Kidney epithelial cell (primary cell): ENCODE results near the gene SMPD4. TPM values are rescaled to one million over a fixed set of nuclear protein-coding genes. Genes with fewer than 3 reads are reported as not detected.
"Not testable (repeated sequence)": the region's sequence is repeated elsewhere in the genome, so short reads cannot be mapped to it uniquely, and the experiment has no call there.

ENCODE experiments used
- DNase-seq: peaks from one replicate; pipeline ENCODE4 v3.0.0-alpha.2; 2010; ENCODE audit warnings: low read depth
- H3K27me3 ChIP-seq: 2 replicates; pipeline ENCODE4 v1.6.0; 2011; ENCODE audit warnings: low read length; ENCODE audit not compliant: control insufficient read depth, insufficient read depth
- H3K36me3 ChIP-seq: 2 replicates; pipeline ENCODE4 v1.5.1; 2011; ENCODE audit warnings: low read length; ENCODE audit not compliant: control insufficient read depth, insufficient read depth
- H3K4me3 ChIP-seq: 2 replicates; pipeline ENCODE4 v1.5.1; 2011; ENCODE audit warnings: low read depth, mild to moderate bottlenecking, control low read depth, low read length
- CTCF ChIP-seq: IDR thresholded peaks from 2 replicates; pipeline ENCODE4 v1.5.1; 2011; ENCODE audit warnings: mild to moderate bottlenecking, moderate library complexity, low read length, control low read depth, inconsistent platforms; ENCODE audit not compliant: insufficient read depth, poor library complexity, severe bottlenecking
- total RNA-seq: library from RNA; depleted of rRNA; stranded (reverse); fragments of >200 nt; gene quantifications from 2 replicates; pipeline ENCODE4 v1.2.3, GENCODE V29; 2015

Gene SMPD4
- total RNA-seq, 1 donor from 2014 or later, result 52.8 TPM

GRCh38 chr2:130137118-130137517, 44.3 kb downstream of the SMPD4 start:
- DNase-seq, H3K36me3 ChIP-seq, H3K27me3 ChIP-seq, H3K4me3 ChIP-seq: not testable (repeated sequence)

- H3K36me3 ChIP-seq, DNase-seq, H3K4me3 ChIP-seq, H3K27me3 ChIP-seq: not testable (repeated sequence)
Observed at GRCh38 chr2:130136546-130136945, 44.9 kb downstream of the SMPD4 start.

GRCh38 chr2:130135692-130136541, 45.5 kb downstream of the SMPD4 start:
- Histone ChIP-seq H3K36me3 (no peaks in the 10 kb centered on the region), H3K27me3 (no peaks in the 10 kb centered on the region), H3K4me3 (no peak overlapping the region)
- DNase-seq, result no peak
- no peak for TF ChIP-seq CTCF

- not testable (repeated sequence) for H3K27me3 ChIP-seq, DNase-seq, H3K4me3 ChIP-seq, H3K36me3 ChIP-seq
Observed at GRCh38 chr2:130129120-130129829, 52.1 kb downstream of the SMPD4 start, which contains the start of gene POTEF. Gene POTEF, minus strand, starts transcription at chr2:130129222. Its CDS starts 8,707 bp downstream, at chr2:130120515.

- H3K4me3 ChIP-seq, H3K27me3 ChIP-seq, DNase-seq, H3K36me3 ChIP-seq: not testable (repeated sequence)
Observed at GRCh38 chr2:130128464-130128863, 52.9 kb downstream of the SMPD4 start.

GRCh38 chr2:130127726-130128125, 53.7 kb downstream of the SMPD4 start:
- H3K4me3 ChIP-seq, DNase-seq, H3K36me3 ChIP-seq, H3K27me3 ChIP-seq: not testable (repeated sequence)

GRCh38 chr2:130120924-130121323, 60.5 kb downstream of the SMPD4 start:
- not testable (repeated sequence) for H3K27me3 ChIP-seq, H3K4me3 ChIP-seq, DNase-seq, H3K36me3 ChIP-seq

GRCh38 chr2:130102597-130103363, 78.6 kb downstream of the SMPD4 start:
- not testable (repeated sequence) for H3K36me3 ChIP-seq, H3K4me3 ChIP-seq, DNase-seq, H3K27me3 ChIP-seq

Other genes with a start within 250 kb of the SMPD4 start
- 0.04 and 0.34 TPM in 2 replicates for gene RAB6C, start 201.9 kb downstream of the SMPD4 start, total RNA-seq
- not detected in 2 replicates for gene POTEF, start 52.4 kb downstream of the SMPD4 start, total RNA-seq
- 8.6 and 9.5 TPM in 2 replicates for gene CCDC74B, start 36.5 kb downstream of the SMPD4 start, total RNA-seq
- 262 and 276 TPM in 2 replicates for gene MZT2B, start 660 bp upstream of the SMPD4 start, total RNA-seq
- not detected in 2 replicates for gene TUBA3E, start 16.8 kb upstream of the SMPD4 start, total RNA-seq
- gene IMP4, start 161.3 kb upstream of the SMPD4 start, total RNA-seq, result 121 and 150 TPM in 2 replicates
- gene PTPN18, start 174.5 kb upstream of the SMPD4 start, total RNA-seq, result 15.9 and 35.6 TPM in 2 replicates